Fibroblast of mammary gland (primary cell): Measurements from ENCODE around the gene BAIAP3.

Source experiments
- DNase-seq: peaks from one replicate; pipeline ENCODE4 v3.0.0-alpha.2; 2010; ENCODE audit warnings: low read depth
- H3K4me3 ChIP-seq: 2 replicates; pipeline ENCODE4 v1.5.1; 2011; ENCODE audit warnings: low read depth, mild to moderate bottlenecking, low read length, moderate library complexity; ENCODE audit not compliant: control insufficient read depth
- CTCF ChIP-seq: conservative IDR thresholded peaks from 2 replicates; pipeline ENCODE4 v1.5.1; 2011; ENCODE audit warnings: low read depth, low read length, inconsistent platforms; ENCODE audit not compliant: control insufficient read depth, insufficient read depth

BAIAP3 gene

GRCh38 chr16:1313721-1314369 is 19.6 kb upstream of the BAIAP3 start:
- no peak for TF ChIP-seq CTCF
- no peak for DNase-seq
- no peak overlapping the region for H3K4me3 ChIP-seq

- DNase-seq = no peak
- no peak overlapping the region for H3K4me3 ChIP-seq
- TF ChIP-seq CTCF = no peak
Observed at GRCh38 chr16:1314399-1315068, 18.9 kb upstream of the BAIAP3 start.

GRCh38 chr16:1315081-1316032 is 18.1 kb upstream of the BAIAP3 start:
- no peak for DNase-seq
- no peak for TF ChIP-seq CTCF
- no peak overlapping the region for H3K4me3 ChIP-seq

- DNase-seq = no peak
- no peak for TF ChIP-seq CTCF
- H3K4me3 ChIP-seq = no peak overlapping the region
Observed at GRCh38 chr16:1316033-1316405, 17.4 kb upstream of the BAIAP3 start.

- no peak for TF ChIP-seq CTCF
Observed at GRCh38 chr16:1317479-1318267, 15.8 kb upstream of the BAIAP3 start.

GRCh38 chr16:1318268-1318545 is 15.2 kb upstream of the BAIAP3 start:
- DNase-seq = no peak
- TF ChIP-seq CTCF = no peak
- no peak overlapping the region for H3K4me3 ChIP-seq

More at GRCh38 chr16:1317479-1318267, 15.8 kb upstream of the BAIAP3 start:
- no peak for DNase-seq
- no peak overlapping the region for H3K4me3 ChIP-seq
